SK-N-SH treated with all-trans-retinoic acid at 6 μM for 48 hours (cell line): ENCODE data around the gene ERP27.

Experiments used
- POU6F1 ChIP-seq: fragments of 250-450 bp; sonication (Bioruptor Pico); IDR thresholded peaks from 2 replicates; pipeline ENCODE4 v1.8.0; 2021; ENCODE audit warnings: low read depth, mild to moderate bottlenecking, moderate library complexity, borderline replicate concordance
- TCF4 ChIP-seq: fragments of 250-450 bp; sonication (Bioruptor Pico); IDR thresholded peaks from 2 replicates; pipeline ENCODE4 v1.8.0; 2021; ENCODE audit warnings: mild to moderate bottlenecking, moderate library complexity, borderline replicate concordance
- ZC3H10 ChIP-seq: fragments of 250-450 bp; sonication (Bioruptor Pico); IDR thresholded peaks from 2 replicates; pipeline ENCODE4 v1.5.1; 2021; ENCODE audit warnings: mild to moderate bottlenecking, moderate library complexity
- TF ChIP-seq, protein P1 (sequence below): fragments of 250-450 bp; sonication (Bioruptor Pico); IDR thresholded peaks from 2 replicates; pipeline ENCODE4 v1.5.1; 2020; ENCODE audit warnings: low read depth, mild to moderate bottlenecking, moderate library complexity
- TF ChIP-seq, protein P2 (sequence below): fragments of 250-450 bp; sonication (Bioruptor Pico); IDR thresholded peaks from 2 replicates; pipeline ENCODE4 v1.5.1; 2021; ENCODE audit warnings: mild to moderate bottlenecking, moderate library complexity
- TF ChIP-seq, protein P3 (sequence below): fragments of 250-450 bp; sonication (Bioruptor Pico); IDR thresholded peaks from 2 replicates; pipeline ENCODE4 v1.8.0; 2020; ENCODE audit warnings: mild to moderate bottlenecking, moderate library complexity, borderline replicate concordance

- TF ChIP-seq, protein P1, sequence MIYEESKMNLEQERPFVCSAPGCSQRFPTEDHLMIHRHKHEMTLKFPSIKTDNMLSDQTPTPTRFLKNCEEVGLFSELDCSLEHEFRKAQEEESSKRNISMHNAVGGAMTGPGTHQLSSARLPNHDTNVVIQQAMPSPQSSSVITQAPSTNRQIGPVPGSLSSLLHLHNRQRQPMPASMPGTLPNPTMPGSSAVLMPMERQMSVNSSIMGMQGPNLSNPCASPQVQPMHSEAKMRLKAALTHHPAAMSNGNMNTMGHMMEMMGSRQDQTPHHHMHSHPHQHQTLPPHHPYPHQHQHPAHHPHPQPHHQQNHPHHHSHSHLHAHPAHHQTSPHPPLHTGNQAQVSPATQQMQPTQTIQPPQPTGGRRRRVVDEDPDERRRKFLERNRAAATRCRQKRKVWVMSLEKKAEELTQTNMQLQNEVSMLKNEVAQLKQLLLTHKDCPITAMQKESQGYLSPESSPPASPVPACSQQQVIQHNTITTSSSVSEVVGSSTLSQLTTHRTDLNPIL (CRISPR knock-in tag) = no peak
- TF ChIP-seq, protein P2, sequence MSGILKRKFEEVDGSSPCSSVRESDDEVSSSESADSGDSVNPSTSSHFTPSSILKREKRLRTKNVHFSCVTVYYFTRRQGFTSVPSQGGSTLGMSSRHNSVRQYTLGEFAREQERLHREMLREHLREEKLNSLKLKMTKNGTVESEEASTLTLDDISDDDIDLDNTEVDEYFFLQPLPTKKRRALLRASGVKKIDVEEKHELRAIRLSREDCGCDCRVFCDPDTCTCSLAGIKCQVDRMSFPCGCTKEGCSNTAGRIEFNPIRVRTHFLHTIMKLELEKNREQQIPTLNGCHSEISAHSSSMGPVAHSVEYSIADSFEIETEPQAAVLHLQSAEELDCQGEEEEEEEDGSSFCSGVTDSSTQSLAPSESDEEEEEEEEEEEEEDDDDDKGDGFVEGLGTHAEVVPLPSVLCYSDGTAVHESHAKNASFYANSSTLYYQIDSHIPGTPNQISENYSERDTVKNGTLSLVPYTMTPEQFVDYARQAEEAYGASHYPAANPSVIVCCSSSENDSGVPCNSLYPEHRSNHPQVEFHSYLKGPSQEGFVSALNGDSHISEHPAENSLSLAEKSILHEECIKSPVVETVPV (CRISPR knock-in tag) = no peak
- TF ChIP-seq ZC3H10 (CRISPR knock-in tag) = no peak
- TF ChIP-seq, protein P3, sequence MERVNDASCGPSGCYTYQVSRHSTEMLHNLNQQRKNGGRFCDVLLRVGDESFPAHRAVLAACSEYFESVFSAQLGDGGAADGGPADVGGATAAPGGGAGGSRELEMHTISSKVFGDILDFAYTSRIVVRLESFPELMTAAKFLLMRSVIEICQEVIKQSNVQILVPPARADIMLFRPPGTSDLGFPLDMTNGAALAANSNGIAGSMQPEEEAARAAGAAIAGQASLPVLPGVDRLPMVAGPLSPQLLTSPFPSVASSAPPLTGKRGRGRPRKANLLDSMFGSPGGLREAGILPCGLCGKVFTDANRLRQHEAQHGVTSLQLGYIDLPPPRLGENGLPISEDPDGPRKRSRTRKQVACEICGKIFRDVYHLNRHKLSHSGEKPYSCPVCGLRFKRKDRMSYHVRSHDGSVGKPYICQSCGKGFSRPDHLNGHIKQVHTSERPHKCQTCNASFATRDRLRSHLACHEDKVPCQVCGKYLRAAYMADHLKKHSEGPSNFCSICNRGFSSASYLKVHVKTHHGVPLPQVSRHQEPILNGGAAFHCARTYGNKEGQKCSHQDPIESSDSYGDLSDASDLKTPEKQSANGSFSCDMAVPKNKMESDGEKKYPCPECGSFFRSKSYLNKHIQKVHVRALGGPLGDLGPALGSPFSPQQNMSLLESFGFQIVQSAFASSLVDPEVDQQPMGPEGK (CRISPR knock-in tag) = no peak
- no peak for TF ChIP-seq TCF4 (CRISPR knock-in tag)
- no peak for TF ChIP-seq POU6F1 (CRISPR knock-in tag)
Observed at GRCh38 chr12:14941369-14941768, 3.0 kb upstream of the ERP27 start.
